Trophoblast cell (in vitro differentiated cells and primary cell): ENCODE results near the gene MORN1.
A peak's percentile ranks its signal among the peaks of the same experiment; 100 is the strongest.

Experiments used
- DNase-seq, 2 donors: peaks; one replicate each; pipeline ENCODE4 v3.0.0-alpha.2; 2016
- H2AFZ ChIP-seq: 2 replicates; pipeline ENCODE4 v1.6.1; 2013; ENCODE audit warnings: low read length, moderate library complexity, mild to moderate bottlenecking; ENCODE audit not compliant: insufficient read depth, poor library complexity
- H2AK5ac ChIP-seq: 2 replicates; pipeline ENCODE4 v1.6.1; 2013; ENCODE audit warnings: mild to moderate bottlenecking, low read length
- H2BK120ac ChIP-seq: 2 replicates; pipeline ENCODE4 v1.6.1; 2013; ENCODE audit warnings: low read length, mild to moderate bottlenecking, moderate library complexity; ENCODE audit not compliant: insufficient read depth, poor library complexity
- H2BK12ac ChIP-seq: 2 replicates; pipeline ENCODE4 v1.6.1; 2013; ENCODE audit warnings: mild to moderate bottlenecking, low read length, moderate library complexity
- H2BK5ac ChIP-seq: 2 replicates; pipeline ENCODE4 v1.6.1; 2013; ENCODE audit warnings: low read length, low read depth, moderate library complexity, mild to moderate bottlenecking; ENCODE audit not compliant: poor library complexity
- H3K14ac ChIP-seq: 2 replicates; pipeline ENCODE4 v1.6.1; 2013; ENCODE audit warnings: mild to moderate bottlenecking, low read length
- H3K18ac ChIP-seq: 2 replicates; pipeline ENCODE4 v1.6.1; 2013; ENCODE audit warnings: mild to moderate bottlenecking, low read length
- H3K23ac ChIP-seq: 2 replicates; pipeline ENCODE4 v1.6.1; 2013; ENCODE audit warnings: low read length
- H3K27ac ChIP-seq: 2 replicates; pipeline ENCODE4 v1.5.1; 2013; ENCODE audit warnings: low read depth, mild to moderate bottlenecking, inconsistent platforms, low read length, moderate library complexity
- H3K27me3 ChIP-seq: 2 replicates; pipeline ENCODE4 v1.6.1; 2013; ENCODE audit warnings: inconsistent platforms, mild to moderate bottlenecking, low read length, moderate library complexity; ENCODE audit not compliant: insufficient read depth
- H3K36me3 ChIP-seq, 2 experiments: 1 replicate in 1 of 2; 2 replicates in 1 of 2; pipeline ENCODE4 v1.6.1; 2013; ENCODE audit warnings: low read length in 2 of 2, mild to moderate bottlenecking in 2 of 2, moderate library complexity in 1 of 2; ENCODE audit not compliant: insufficient read depth in 2 of 2, control insufficient read depth in 1 of 2
- H3K4ac ChIP-seq: 2 replicates; pipeline ENCODE4 v1.6.1; 2013; ENCODE audit warnings: low read depth, mild to moderate bottlenecking, low read length, moderate library complexity
- H3K4me1 ChIP-seq, 2 experiments: 1 replicate in 1 of 2; 2 replicates in 1 of 2; pipeline ENCODE4 v1.6.1; 2013; ENCODE audit warnings: low read length in 2 of 2, mild to moderate bottlenecking in 2 of 2, moderate library complexity in 1 of 2; ENCODE audit not compliant: insufficient read depth in 2 of 2, control insufficient read depth in 1 of 2
- H3K4me2 ChIP-seq: 2 replicates; pipeline ENCODE4 v1.6.1; 2013; ENCODE audit warnings: inconsistent platforms, mild to moderate bottlenecking, low read length, moderate library complexity
- H3K4me3 ChIP-seq: 2 replicates; pipeline ENCODE4 v1.5.1; 2013; ENCODE audit warnings: mild to moderate bottlenecking, low read depth, low read length, inconsistent platforms
- H3K79me1 ChIP-seq: one replicate; pipeline ENCODE4 v1.6.1; 2013; ENCODE audit warnings: low read length
- H3K79me2 ChIP-seq: 2 replicates; pipeline ENCODE4 v1.6.1; 2013; ENCODE audit warnings: low read length, mild to moderate bottlenecking; ENCODE audit not compliant: control insufficient read depth, insufficient read depth, poor library complexity
- H3K9ac ChIP-seq: 2 replicates; pipeline ENCODE4 v1.6.1; 2013; ENCODE audit warnings: mild to moderate bottlenecking, low read length
- H3K9me3 ChIP-seq: 2 replicates; pipeline ENCODE4 v1.6.1; 2013; ENCODE audit warnings: low read depth, mild to moderate bottlenecking, control low read depth, inconsistent platforms, low read length; ENCODE audit not compliant: insufficient read depth
- H4K12ac ChIP-seq: 2 replicates; pipeline ENCODE4 v1.6.1; 2013; ENCODE audit warnings: low read depth, mild to moderate bottlenecking, low read length, moderate library complexity
- H4K8ac ChIP-seq: 2 replicates; pipeline ENCODE4 v1.6.1; 2013; ENCODE audit warnings: low read depth, mild to moderate bottlenecking, low read length, moderate library complexity
- H4K91ac ChIP-seq: one replicate; pipeline ENCODE4 v1.6.1; 2013; ENCODE audit warnings: low read depth, mild to moderate bottlenecking, low read length, moderate library complexity
- WGBS: extraction: QIAGEN DNeasy Blood & Tissue Kit; methylation state at CpG from one replicate; pipeline ENCODE4 v1.1.7; 2013; ENCODE audit warnings: missing lambda C conversion rate; ENCODE audit not compliant: insufficient read length, insufficient coverage; ENCODE audit errors: extremely low coverage; 5-methylcytosine and 5-hydroxymethylcytosine counted together

MORN1 gene

GRCh38 chr1:2354511-2355372 is 36.6 kb downstream of the MORN1 start:
- Histone ChIP-seq H2BK5ac (no peak overlapping the region), H3K79me1 (no peaks in the 10 kb centered on the region), H3K27ac (no peak overlapping the region), H2BK12ac (no peak overlapping the region), H4K12ac (no peak overlapping the region), H2AK5ac (no peak overlapping the region), H3K9me3 (peaks cover 4% of the 10 kb centered on the region), H4K91ac (no peak overlapping the region), H3K14ac (no peak overlapping the region), H3K9ac (no peak overlapping the region), H3K4me2 (no peak overlapping the region), H3K23ac (no peak overlapping the region), H3K79me2 (no peaks in the 10 kb centered on the region), H2AFZ (no peak overlapping the region), H2BK120ac (no peak overlapping the region), H3K36me3 (no peaks in the 10 kb centered on the region), H3K18ac (no peak overlapping the region), H4K8ac (no peak overlapping the region), H3K4me1 (no peaks in the 10 kb centered on the region), H3K4me3 (no peak overlapping the region), H3K4ac (no peak overlapping the region), H3K27me3 (no peaks in the 10 kb centered on the region)
- no CpG with 5 or more reads among the region's 38 CpGs for WGBS
- DNase-seq, result peak in 1 of 2 donors; percentile 9

GRCh38 chr1:2353551-2354438 is 37.6 kb downstream of the MORN1 start:
- Histone ChIP-seq H2BK5ac (no peak overlapping the region), H2AFZ (no peak overlapping the region), H3K18ac (no peak overlapping the region), H3K4me1 (no peaks in the 10 kb centered on the region), H4K12ac (no peak overlapping the region), H4K91ac (no peak overlapping the region), H3K79me2 (no peaks in the 10 kb centered on the region), H3K14ac (no peak overlapping the region), H3K4ac (no peak overlapping the region), H3K27me3 (no peaks in the 10 kb centered on the region), H4K8ac (no peak overlapping the region), H2AK5ac (no peak overlapping the region), H2BK120ac (no peak overlapping the region), H3K79me1 (no peaks in the 10 kb centered on the region), H3K27ac (no peak overlapping the region), H3K9ac (no peak overlapping the region), H3K36me3 (no peaks in the 10 kb centered on the region), H3K4me3 (no peak overlapping the region), H3K23ac (no peak overlapping the region), H2BK12ac (no peak overlapping the region), H3K9me3 (no peaks in the 10 kb centered on the region), H3K4me2 (no peak overlapping the region)
- WGBS, result no CpG with 5 or more reads among the region's 28 CpGs
- no peak for DNase-seq

GRCh38 chr1:2352897-2353550 is 38.3 kb downstream of the MORN1 start:
- H3K79me2 ChIP-seq, result no peaks in the 10 kb centered on the region
- no peak overlapping the region for H3K18ac ChIP-seq
- no peak overlapping the region for H2BK5ac ChIP-seq
- no peak overlapping the region for H4K12ac ChIP-seq
- H2BK120ac ChIP-seq, result no peak overlapping the region
- no peak overlapping the region for H4K8ac ChIP-seq
- H2AFZ ChIP-seq, result no peak overlapping the region
- no peak overlapping the region for H3K14ac ChIP-seq
- no peaks in the 10 kb centered on the region for H3K79me1 ChIP-seq
- H4K91ac ChIP-seq, result no peak overlapping the region
- no peak overlapping the region for H3K23ac ChIP-seq
- no peaks in the 10 kb centered on the region for H3K9me3 ChIP-seq
- no peaks in the 10 kb centered on the region for H3K36me3 ChIP-seq
- H3K4ac ChIP-seq, result no peak overlapping the region
- H3K9ac ChIP-seq, result no peak overlapping the region
- H3K4me2 ChIP-seq, result no peak overlapping the region
- no peak overlapping the region for H2AK5ac ChIP-seq
- no peaks in the 10 kb centered on the region for H3K27me3 ChIP-seq
- H3K27ac ChIP-seq, result no peak overlapping the region
- no peak overlapping the region for H2BK12ac ChIP-seq
- no peak overlapping the region for H3K4me3 ChIP-seq
- no CpG with 5 or more reads among the region's 21 CpGs for WGBS
- DNase-seq, result no peak
- no peaks in the 10 kb centered on the region for H3K4me1 ChIP-seq

GRCh38 chr1:2352341-2352896 is 38.9 kb downstream of the MORN1 start:
- Histone ChIP-seq H4K12ac (no peak overlapping the region), H2BK5ac (no peak overlapping the region), H3K4me1 (no peaks in the 10 kb centered on the region), H4K8ac (no peak overlapping the region), H4K91ac (no peak overlapping the region), H2BK12ac (no peak overlapping the region), H2BK120ac (no peak overlapping the region), H3K4me2 (no peak overlapping the region), H2AK5ac (no peak overlapping the region), H3K9me3 (no peaks in the 10 kb centered on the region), H3K27me3 (no peaks in the 10 kb centered on the region), H3K4ac (no peak overlapping the region), H3K79me2 (no peaks in the 10 kb centered on the region), H3K36me3 (no peaks in the 10 kb centered on the region), H3K14ac (no peak overlapping the region), H3K4me3 (no peak overlapping the region), H3K79me1 (no peaks in the 10 kb centered on the region), H3K18ac (no peak overlapping the region), H3K23ac (no peak overlapping the region), H3K27ac (no peak overlapping the region), H2AFZ (no peak overlapping the region), H3K9ac (no peak overlapping the region)
- DNase-seq, result no peak
- WGBS, result no CpG with 5 or more reads among the region's 11 CpGs
